HL-60 (cell line): ENCODE measurements around the gene ANKRD23.

Experiments
- DNase-seq, 2 experiments: peaks; one replicate each; pipeline ENCODE4 v3.0.0-alpha.2; 2010 to 2020; ENCODE audit warnings: low read depth in 1 of 2, low spot score in 1 of 2
- H3K27ac ChIP-seq: fragments of 250-450 bp; sonication (Bioruptor Pico); replicated peaks from 2 replicates; pipeline ENCODE4 v1.5.1; 2020; ENCODE audit warnings: mild to moderate bottlenecking, moderate library complexity
- H3K27me3 ChIP-seq: fragments of 250-450 bp; sonication (Bioruptor Pico); 2 replicates; pipeline ENCODE4 v1.5.1; 2021; ENCODE audit warnings: mild to moderate bottlenecking, moderate library complexity; ENCODE audit not compliant: insufficient read depth, poor library complexity, severe bottlenecking
- H3K4me3 ChIP-seq: replicated peaks from 2 replicates; pipeline ENCODE4 v1.5.1; 2011; ENCODE audit warnings: mild to moderate bottlenecking, control low read depth, low read length; ENCODE audit not compliant: insufficient read depth
- CTCF ChIP-seq: IDR thresholded peaks from one replicate; pipeline ENCODE4 v1.5.1; 2011; ENCODE audit warnings: low read length, control low read depth, inconsistent platforms; ENCODE audit not compliant: insufficient read depth
- GABPA ChIP-seq: IDR thresholded peaks from 2 replicates; pipeline ENCODE4 v1.6.1; 2012; ENCODE audit warnings: low read depth
- POLR2AphosphoS5 ChIP-seq: IDR thresholded peaks from 2 replicates; pipeline ENCODE4 v1.6.1; 2012; ENCODE audit warnings: low read depth
- REST ChIP-seq: IDR thresholded peaks from 2 replicates; pipeline ENCODE4 v1.6.1; 2012; ENCODE audit warnings: low read depth; ENCODE audit not compliant: insufficient replicate concordance
- SPI1 ChIP-seq: IDR thresholded peaks from 2 replicates; pipeline ENCODE4 v1.6.1; 2012; ENCODE audit warnings: low read depth, mild to moderate bottlenecking, borderline replicate concordance

Gene ANKRD23

DNA sequence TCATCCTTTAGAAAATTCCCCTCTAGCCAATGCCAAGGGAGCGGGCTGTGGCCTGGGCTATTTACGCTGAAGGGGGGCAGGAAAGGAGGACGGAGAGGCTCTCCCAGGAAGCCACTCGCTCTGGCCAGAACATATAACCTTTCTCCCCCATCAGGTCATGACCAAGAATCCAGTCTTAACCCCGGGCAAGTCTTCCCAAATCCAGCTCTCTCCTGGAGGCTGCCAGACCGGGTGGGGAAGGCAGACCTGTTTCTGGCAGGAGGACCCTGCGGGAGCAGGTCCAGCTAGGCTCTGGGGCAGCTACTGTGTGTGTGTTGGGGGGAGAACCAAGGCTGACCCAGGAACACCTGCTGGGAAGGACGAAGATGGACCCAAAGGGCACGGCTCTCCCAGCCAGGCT lies 39.5 kb upstream of the ANKRD23 start:
- TF ChIP-seq CTCF (no peak), SPI1 (no peak), POLR2AphosphoS5 (no peak), REST (no peak), GABPA (no peak)
- DNase-seq: no peak
- no peak overlapping the region for H3K4me3 ChIP-seq
- no peaks in the 10 kb centered on the region for H3K27me3 ChIP-seq
- H3K27ac ChIP-seq: no peak overlapping the region

- H3K27ac ChIP-seq: no peak overlapping the region
- H3K4me3 ChIP-seq: no peak overlapping the region
- DNase-seq: no peak
- no peaks in the 10 kb centered on the region for H3K27me3 ChIP-seq
- TF ChIP-seq CTCF: no peak
- TF ChIP-seq REST: no peak
- TF ChIP-seq SPI1: no peak
- TF ChIP-seq GABPA: no peak
- no peak for TF ChIP-seq POLR2AphosphoS5
These were observed 39.1 kb upstream of the ANKRD23 start for GRCh38 chr2:96882906-96883305.

GRCh38 chr2:96882230-96882629 lies 38.4 kb upstream of the ANKRD23 start:
- DNase-seq: no peak
- Histone ChIP-seq H3K27me3 (no peaks in the 10 kb centered on the region), H3K27ac (no peak overlapping the region), H3K4me3 (no peak overlapping the region)
- no peak for TF ChIP-seq POLR2AphosphoS5
- TF ChIP-seq SPI1: no peak
- TF ChIP-seq CTCF: no peak
- TF ChIP-seq GABPA: no peak
